Hepatocyte (in vitro differentiated cells): Measurements from ENCODE around the gene HM13. TPM values are rescaled to one million over a fixed set of nuclear protein-coding genes. Genes with fewer than 3 reads are reported as not detected.

ENCODE experiments used
- DNase-seq: peaks from one replicate; pipeline ENCODE4 v3.0.0-alpha.2; 2016; ENCODE audit warnings: low spot score
- H2AFZ ChIP-seq: fragments of 200-600 bp; sonication (generic); 2 replicates; pipeline ENCODE4 v1.6.0; 2016; ENCODE audit warnings: antibody characterized with exemption, mild to moderate bottlenecking
- H3K27ac ChIP-seq: fragments of 200-600 bp; sonication (generic); 2 replicates; pipeline ENCODE4 v1.5.1; 2016; ENCODE audit warnings: mild to moderate bottlenecking
- H3K27me3 ChIP-seq: fragments of 200-600 bp; sonication (generic); 2 replicates; pipeline ENCODE4 v1.6.1; 2016
- H3K36me3 ChIP-seq: fragments of 200-600 bp; sonication (generic); replicated peaks from 2 replicates; pipeline ENCODE4 v1.5.1; 2016; ENCODE audit warnings: low read depth; ENCODE audit not compliant: insufficient read depth
- H3K4me1 ChIP-seq: fragments of 200-600 bp; sonication (generic); 2 replicates; pipeline ENCODE4 v1.5.1; 2016; ENCODE audit warnings: mild to moderate bottlenecking, moderate library complexity; ENCODE audit not compliant: insufficient read depth
- H3K4me2 ChIP-seq: fragments of 200-600 bp; sonication (generic); 2 replicates; pipeline ENCODE4 v1.6.0; 2016
- H3K4me3 ChIP-seq: fragments of 200-600 bp; sonication (generic); 2 replicates; pipeline ENCODE4 v1.5.1; 2016; ENCODE audit warnings: mild to moderate bottlenecking
- H3K79me2 ChIP-seq: fragments of 200-600 bp; sonication (generic); 2 replicates; pipeline ENCODE4 v1.6.0; 2017; ENCODE audit warnings: mild to moderate bottlenecking
- H3K9me2 ChIP-seq: fragments of 200-600 bp; sonication (generic); replicated peaks from 2 replicates; pipeline ENCODE4 v1.6.0; 2017; ENCODE audit warnings: mild to moderate bottlenecking; ENCODE audit not compliant: insufficient read depth
- H3K9me3 ChIP-seq: fragments of 200-600 bp; sonication (generic); 2 replicates; pipeline ENCODE4 v1.5.1; 2016; ENCODE audit warnings: low read depth, mild to moderate bottlenecking
- H4K20me1 ChIP-seq: fragments of 200-600 bp; sonication (generic); 2 replicates; pipeline ENCODE4 v1.6.0; 2016; ENCODE audit warnings: mild to moderate bottlenecking; ENCODE audit not compliant: insufficient read depth, poor library complexity, severe bottlenecking
- CTCF ChIP-seq: fragments of 200-600 bp; sonication (generic); IDR thresholded peaks from 2 replicates; pipeline ENCODE4 v1.5.1; 2016; ENCODE audit warnings: antibody characterized with exemption, mild to moderate bottlenecking; ENCODE audit not compliant: poor library complexity
- EZH2 ChIP-seq: fragments of 200-600 bp; sonication (generic); IDR thresholded peaks from 2 replicates; pipeline ENCODE4 v1.6.1; 2016; ENCODE audit warnings: antibody characterized with exemption, mild to moderate bottlenecking, borderline replicate concordance
- EZH2phosphoT487 ChIP-seq: fragments of 200-600 bp; sonication (generic); IDR thresholded peaks from one replicate; pipeline ENCODE4 v1.6.1; 2018; ENCODE audit warnings: antibody characterized with exemption, mild to moderate bottlenecking, low read depth, moderate library complexity; ENCODE audit not compliant: unreplicated experiment, severe bottlenecking
- WGBS: methylation state at CpG from one replicate; pipeline ENCODE4 v1.1.6; 2016; ENCODE audit warnings: low lambda C conversion rate; ENCODE audit errors: missing lambda C conversion rate; 5-methylcytosine and 5-hydroxymethylcytosine counted together
- polyA plus RNA-seq: library from polyadenylated mRNA; unstranded; fragments of >200 nt; fragmentation: Nextera tagmentation; extraction: Ambion mirVana; gene quantifications from 2 replicates; pipeline ENCODE4 v1.2.1, GENCODE V29; 2016
- total RNA-seq: library from RNA; depleted of rRNA; stranded (reverse); fragments of >200 nt; gene quantifications from 2 replicates; pipeline ENCODE4 v1.2.3, GENCODE V29; 2014

HM13 gene
- total and polyA plus RNA-seq, 2 experiments from 2014 or later: 219 to 461 TPM

DNA sequence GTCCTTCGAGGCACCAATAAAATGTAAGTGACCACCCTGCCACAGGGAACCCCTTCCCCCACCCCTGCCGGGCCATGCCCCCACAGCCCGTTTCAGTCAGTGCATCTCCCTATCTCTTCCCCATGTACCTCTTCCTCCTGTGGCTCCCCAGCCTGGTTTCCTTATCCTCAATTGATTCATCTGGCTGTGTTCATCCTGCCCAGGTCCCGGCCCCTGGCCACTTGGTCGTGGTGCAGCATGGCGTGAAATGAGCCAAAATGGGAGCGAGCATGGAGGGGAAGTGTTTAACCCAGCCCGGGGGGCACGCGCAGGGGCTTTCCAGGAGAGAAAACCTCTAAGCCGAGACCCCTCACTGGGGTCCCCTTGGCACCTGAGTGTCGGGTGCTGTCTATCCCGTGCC lies 35.9 kb downstream of the HM13 start:
- H3K4me2 ChIP-seq: no peak overlapping the region
- no peaks in the 10 kb centered on the region for H3K9me2 ChIP-seq
- no peak for TF ChIP-seq CTCF
- no peak for TF ChIP-seq EZH2
- TF ChIP-seq EZH2phosphoT487: no peak
- H3K9me3 ChIP-seq: no peaks in the 10 kb centered on the region
- no peak overlapping the region for H3K27ac ChIP-seq
- H4K20me1 ChIP-seq: no peaks in the 10 kb centered on the region
- no peak overlapping the region for H2AFZ ChIP-seq
- no peak for DNase-seq
- peaks cover 38% of the 10 kb centered on the region for H3K79me2 ChIP-seq
- 98% methylated on average over 13 of the region's 13 CpGs for WGBS
- no peak overlapping the region for H3K4me3 ChIP-seq
- H3K27me3 ChIP-seq: no peaks in the 10 kb centered on the region
- H3K4me1 ChIP-seq: peaks cover 13% of the 10 kb centered on the region
- H3K36me3 ChIP-seq: no peaks in the 10 kb centered on the region

GRCh38 chr20:31551163-31552081 lies 37.2 kb downstream of the HM13 start:
- H3K36me3 ChIP-seq: no peaks in the 10 kb centered on the region
- no peaks in the 10 kb centered on the region for H3K27me3 ChIP-seq
- no peak overlapping the region for H3K4me2 ChIP-seq
- H2AFZ ChIP-seq: no peak overlapping the region
- H3K4me1 ChIP-seq: peaks cover 10% of the 10 kb centered on the region
- H4K20me1 ChIP-seq: no peaks in the 10 kb centered on the region
- TF ChIP-seq EZH2: no peak
- no peaks in the 10 kb centered on the region for H3K9me3 ChIP-seq
- H3K79me2 ChIP-seq: peaks cover 29% of the 10 kb centered on the region
- H3K4me3 ChIP-seq: no peak overlapping the region
- WGBS: 79% methylated on average over 11 of the region's 11 CpGs
- H3K9me2 ChIP-seq: no peaks in the 10 kb centered on the region
- DNase-seq: no peak
- H3K27ac ChIP-seq: no peak overlapping the region

- 88% methylated on average over 6 of the region's 6 CpGs for WGBS
- DNase-seq: no peak
- H3K36me3 ChIP-seq: no peaks in the 10 kb centered on the region
Measured at GRCh38 chr20:31555203-31555775, 41.0 kb downstream of the HM13 start.

More at GRCh38 chr20:31555203-31555775, 41.0 kb downstream of the HM13 start:
- Histone ChIP-seq H3K9me2 (no peaks in the 10 kb centered on the region), H2AFZ (no peak overlapping the region), H3K4me2 (no peak overlapping the region), H4K20me1 (no peaks in the 10 kb centered on the region), H3K4me3 (no peak overlapping the region), H3K27ac (no peak overlapping the region), H3K27me3 (no peaks in the 10 kb centered on the region), H3K79me2 (peaks cover 3% of the 10 kb centered on the region), H3K9me3 (no peaks in the 10 kb centered on the region), H3K4me1 (no peaks in the 10 kb centered on the region)
- TF ChIP-seq CTCF (no peak), EZH2 (no peak), EZH2phosphoT487 (no peak)
